ENCODE results near the gene NXPH1.

DNA sequence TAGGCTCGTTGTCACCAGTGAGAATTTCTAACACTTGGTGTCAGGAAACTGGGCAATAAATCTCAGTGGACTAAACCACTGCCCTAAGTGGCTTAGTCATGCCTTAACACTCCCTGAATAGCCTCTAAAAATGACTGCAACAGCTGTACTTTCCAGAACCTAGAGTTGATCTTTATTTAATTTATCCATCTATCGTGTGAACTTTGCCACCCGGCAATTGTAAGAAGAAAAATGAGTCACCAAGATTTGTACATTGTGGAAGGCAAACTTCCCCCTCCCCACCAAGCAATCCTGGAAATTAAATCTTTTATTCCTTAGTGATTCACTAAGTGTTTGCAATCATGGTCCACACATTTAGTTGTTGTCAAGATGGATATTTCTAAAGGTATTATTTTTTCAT lies 47.1 kb downstream of the NXPH1 start:
- TF ChIP-seq, protein P1, sequence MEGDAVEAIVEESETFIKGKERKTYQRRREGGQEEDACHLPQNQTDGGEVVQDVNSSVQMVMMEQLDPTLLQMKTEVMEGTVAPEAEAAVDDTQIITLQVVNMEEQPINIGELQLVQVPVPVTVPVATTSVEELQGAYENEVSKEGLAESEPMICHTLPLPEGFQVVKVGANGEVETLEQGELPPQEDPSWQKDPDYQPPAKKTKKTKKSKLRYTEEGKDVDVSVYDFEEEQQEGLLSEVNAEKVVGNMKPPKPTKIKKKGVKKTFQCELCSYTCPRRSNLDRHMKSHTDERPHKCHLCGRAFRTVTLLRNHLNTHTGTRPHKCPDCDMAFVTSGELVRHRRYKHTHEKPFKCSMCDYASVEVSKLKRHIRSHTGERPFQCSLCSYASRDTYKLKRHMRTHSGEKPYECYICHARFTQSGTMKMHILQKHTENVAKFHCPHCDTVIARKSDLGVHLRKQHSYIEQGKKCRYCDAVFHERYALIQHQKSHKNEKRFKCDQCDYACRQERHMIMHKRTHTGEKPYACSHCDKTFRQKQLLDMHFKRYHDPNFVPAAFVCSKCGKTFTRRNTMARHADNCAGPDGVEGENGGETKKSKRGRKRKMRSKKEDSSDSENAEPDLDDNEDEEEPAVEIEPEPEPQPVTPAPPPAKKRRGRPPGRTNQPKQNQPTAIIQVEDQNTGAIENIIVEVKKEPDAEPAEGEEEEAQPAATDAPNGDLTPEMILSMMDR (IDR thresholded peaks at IDR 0.05; ENCODE audit: low read depth, low read length) = no peak
- TF ChIP-seq EZH2phosphoT487 (IDR thresholded peaks at IDR 0.05; ENCODE audit: low read depth) = no peak

Data from OCI-LY3 (cell line).